G401 (cell line): ENCODE measurements around the gene RC3H1. TPM values are rescaled to one million over a fixed set of nuclear protein-coding genes. Genes with fewer than 3 reads are reported as not detected.
"Not testable (repeated sequence)": the region's sequence is repeated elsewhere in the genome, so short reads cannot be mapped to it uniquely, and the experiment has no call there.

Source experiments
- DNase-seq: peaks from one replicate; pipeline ENCODE4 v3.0.0-alpha.2; 2015; ENCODE audit warnings: low spot score
- in situ Hi-C: cut with HindIII; loops from 2 replicates; pipeline ENCODE4 v1.10.0; 2016; ENCODE audit warnings: low sequenced_read_pairs, mixed read lengths
- total RNA-seq: library from RNA; depleted of rRNA; stranded (reverse); fragments of >200 nt; shearing (Covaris generic); gene quantifications from 2 replicates; pipeline ENCODE4 v1.2.3, GENCODE V29; 2014

Gene RC3H1
- total RNA-seq, 1 experiment from 2014 or later: 15.4 TPM

GRCh38 chr1:173965896-173966295 is 56.3 kb downstream of the RC3H1 start:
- in situ Hi-C loops, DNase-seq: not testable (repeated sequence)

DNA sequence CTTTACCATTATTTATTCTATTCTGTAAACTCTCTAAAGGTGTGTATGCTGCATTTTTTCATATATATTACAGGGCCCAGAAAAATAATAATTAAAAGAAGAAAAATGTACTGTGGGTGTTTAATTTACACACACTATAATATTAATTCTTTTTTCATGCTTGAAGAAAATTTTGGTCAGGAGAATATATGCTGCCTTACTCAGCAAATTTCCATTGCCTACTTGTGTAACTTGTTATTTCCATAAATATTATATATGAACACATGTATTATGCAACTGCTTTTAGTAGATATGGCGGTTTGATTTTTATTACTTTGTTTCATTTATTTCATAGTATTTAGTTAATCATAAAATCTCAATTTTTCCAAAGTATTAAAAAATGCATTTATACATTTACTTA is 58.7 kb downstream of the RC3H1 start:
- DNase-seq: no peak
- in situ Hi-C loops: no loop called here

DNA sequence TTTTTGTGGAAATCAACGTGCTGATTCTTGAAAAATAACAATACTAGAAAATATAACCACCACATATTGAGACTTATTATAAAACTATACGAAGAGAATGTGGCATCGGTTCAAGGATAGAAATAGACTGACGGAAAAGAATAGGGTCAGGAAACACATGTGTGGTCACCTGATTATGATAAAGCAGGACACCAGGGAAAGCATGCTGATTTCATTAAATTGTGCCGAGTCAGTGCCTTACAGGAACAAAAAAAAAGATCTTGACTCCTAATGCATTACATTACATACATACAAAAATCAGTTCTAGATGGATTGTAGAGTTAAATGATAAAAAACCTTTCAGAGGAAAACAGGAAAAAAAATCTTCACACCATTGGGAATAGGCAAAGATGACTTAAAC is 61.5 kb downstream of the RC3H1 start:
- in situ Hi-C loops: no loop called here
- DNase-seq: no peak

DNA sequence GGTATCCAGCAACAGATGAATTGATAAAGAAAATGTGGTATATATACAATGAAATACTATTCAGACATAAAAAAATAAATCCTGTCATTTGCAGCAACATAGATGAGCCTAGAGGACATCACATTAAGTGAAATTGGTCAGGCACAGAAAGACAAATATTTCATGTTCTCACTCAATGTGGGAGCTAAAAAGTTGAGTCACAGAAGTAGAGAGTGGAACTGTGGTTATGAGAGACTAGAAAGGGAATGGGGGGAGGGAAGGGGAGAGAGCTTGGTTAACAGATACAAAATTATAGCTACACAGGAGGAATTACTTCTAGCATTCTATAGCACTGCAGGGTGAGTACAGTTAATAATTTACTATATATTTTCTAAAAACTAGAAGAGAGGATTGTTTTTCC is 68.0 kb downstream of the RC3H1 start:
- in situ Hi-C loops: no loop called here
- DNase-seq: no peak

GRCh38 chr1:173948594-173948993 is 73.6 kb downstream of the RC3H1 start:
- in situ Hi-C loops: no loop called here
- no peak for DNase-seq

- in situ Hi-C loops: no loop called here
- no peak for DNase-seq
Measured at GRCh38 chr1:173946380-173946921, 75.7 kb downstream of the RC3H1 start.

DNA sequence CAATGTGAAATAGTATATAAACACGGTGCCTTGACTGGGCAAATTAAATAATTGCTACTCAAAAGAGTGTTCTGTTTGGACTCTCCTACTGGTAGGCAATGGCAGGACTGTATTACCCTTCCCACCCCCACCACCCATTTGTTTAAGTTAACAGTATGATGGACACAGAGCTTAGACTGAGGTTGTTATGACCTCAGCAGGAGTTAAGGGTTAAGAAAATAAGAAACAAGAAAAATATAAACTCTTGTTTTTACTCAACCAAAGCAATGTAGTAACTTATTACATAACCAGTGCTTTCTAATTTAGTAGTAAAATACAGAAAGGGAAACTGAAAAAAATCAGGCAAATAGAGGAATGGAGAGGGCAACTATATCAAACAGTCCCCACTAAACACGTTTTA is 85.1 kb downstream of the RC3H1 start:
- DNase-seq: no peak
- in situ Hi-C loops: no loop called here

DNA sequence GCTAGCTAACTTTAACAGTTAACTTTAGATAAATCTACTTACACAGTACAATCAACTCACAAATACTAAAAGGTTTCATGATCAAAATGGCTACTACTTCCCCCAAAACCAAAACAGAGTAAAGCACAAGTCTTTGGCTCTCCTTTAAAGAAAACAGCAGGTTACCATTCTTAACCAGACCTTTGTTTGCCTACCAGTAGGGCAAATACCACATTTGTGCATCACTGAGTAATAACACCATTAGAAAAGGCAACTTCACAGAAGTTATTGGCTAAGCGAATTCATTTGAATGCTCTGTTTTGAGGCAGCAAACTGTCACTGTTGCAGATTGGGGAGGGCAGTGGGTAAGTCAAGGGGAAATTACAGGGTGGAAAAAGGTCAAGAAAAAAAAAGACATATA is 87.7 kb downstream of the RC3H1 start:
- DNase-seq: no peak
- in situ Hi-C loops: no loop called here

DNA sequence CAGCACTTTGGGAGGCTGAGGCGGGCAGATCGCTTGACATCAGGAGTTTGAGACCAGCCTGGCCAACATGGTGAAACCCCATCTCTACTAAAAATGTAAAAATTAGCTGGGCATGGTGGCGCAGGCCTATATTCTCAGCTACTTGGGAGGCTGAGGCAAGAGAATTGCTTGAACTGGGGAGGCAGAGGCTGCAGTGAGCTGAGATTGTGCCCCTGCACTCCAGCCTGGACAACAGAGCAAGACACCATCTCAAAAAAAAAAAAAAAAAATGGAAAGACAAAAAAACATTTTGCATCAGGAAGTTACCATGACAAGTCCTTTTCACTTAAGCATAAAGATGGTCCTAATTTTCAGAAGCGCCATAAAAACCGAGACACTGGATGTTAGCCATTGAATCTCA is 91.6 kb downstream of the RC3H1 start:
- in situ Hi-C loops, DNase-seq: not testable (repeated sequence)

GRCh38 chr1:173925306-173926242 is 96.6 kb downstream of the RC3H1 start:
- in situ Hi-C loops: loop anchor here (10.0 kb wide), 1 partner anchor 51 kb away; no protein-coding TSS in a partner anchor
- DNase-seq: no peak

DNA sequence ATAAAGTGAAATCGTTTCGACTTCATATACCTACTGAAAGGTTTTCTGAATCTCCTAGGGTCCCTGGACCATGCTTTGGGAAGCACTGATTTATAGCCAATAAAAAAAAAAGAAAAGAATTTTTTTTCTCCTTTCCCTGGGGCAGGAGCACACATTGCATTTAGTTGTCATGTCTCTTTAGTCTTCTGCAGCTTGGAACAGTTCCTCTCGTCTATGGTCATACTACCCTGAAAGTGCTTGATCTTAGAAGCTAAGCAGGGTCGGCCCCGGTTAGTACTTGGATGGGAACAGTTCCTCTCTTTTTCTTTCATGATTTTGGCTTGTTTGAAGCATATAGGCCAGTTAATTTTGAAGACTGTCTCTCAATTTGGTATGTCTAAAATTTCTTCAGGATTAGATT is 101.3 kb downstream of the RC3H1 start:
- DNase-seq: no peak
- in situ Hi-C loops: loop anchor here (10.0 kb wide), 1 partner anchor 46 kb away; no protein-coding TSS in a partner anchor

- in situ Hi-C loops: no loop called here
- DNase-seq: no peak
Measured at GRCh38 chr1:173917635-173918493, 104.3 kb downstream of the RC3H1 start.

DNA sequence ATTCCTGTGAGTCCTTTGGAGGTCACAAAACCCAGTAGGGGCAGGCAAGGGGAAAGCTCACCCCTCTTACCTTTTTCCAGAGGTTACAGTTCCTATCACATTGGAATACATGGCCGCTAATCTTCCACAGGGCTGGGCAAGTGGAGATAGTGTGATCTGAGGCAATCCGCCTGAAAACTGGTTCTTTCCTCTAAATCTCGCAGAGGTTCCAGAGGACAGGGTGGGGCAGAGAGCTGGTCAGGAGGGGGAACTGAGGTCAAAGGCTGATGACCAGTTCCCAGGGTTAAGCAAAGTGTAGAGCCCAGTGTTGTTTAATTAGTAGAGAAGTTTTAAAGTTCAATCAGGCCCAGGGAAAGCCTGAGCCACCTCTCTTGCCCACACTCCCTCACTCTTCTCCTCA is 105.0 kb downstream of the RC3H1 start, which contains the start of gene SERPINC1:
Gene SERPINC1, minus strand, starts transcription at position 179 of the 400 bp plus-strand sequence. Its CDS starts 68 bp downstream, at position 111.
- in situ Hi-C loops: no loop called here
- DNase-seq: no peak

GRCh38 chr1:173916667-173917066 is 105.5 kb downstream of the RC3H1 start:
- in situ Hi-C loops: no loop called here
- DNase-seq: no peak

DNA sequence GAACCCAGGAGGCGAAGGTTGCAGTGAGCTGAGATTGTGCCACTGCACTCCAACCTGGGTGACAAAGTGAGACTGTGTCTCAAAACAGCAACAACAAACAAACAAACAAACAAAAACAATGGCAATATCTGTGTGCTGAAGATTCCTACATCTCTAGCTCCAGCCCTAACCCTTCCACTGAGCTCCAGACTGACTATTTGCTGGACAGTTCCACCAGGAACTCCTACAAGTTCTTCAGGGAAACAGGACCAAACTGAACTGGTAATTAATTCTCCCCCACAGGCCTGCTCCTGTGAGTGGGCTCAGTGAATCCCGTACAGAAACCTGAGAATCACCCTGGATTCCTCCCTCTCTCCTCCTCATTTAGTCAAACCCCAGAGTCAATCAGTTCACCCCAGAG is 106.6 kb downstream of the RC3H1 start:
- no peak for DNase-seq
- in situ Hi-C loops: no loop called here

GRCh38 chr1:173914366-173914871 is 107.7 kb downstream of the RC3H1 start:
- in situ Hi-C loops: no loop called here
- no peak for DNase-seq

GRCh38 chr1:173913111-173913510 is 109.0 kb downstream of the RC3H1 start:
- in situ Hi-C loops: no loop called here
- no peak for DNase-seq

DNA sequence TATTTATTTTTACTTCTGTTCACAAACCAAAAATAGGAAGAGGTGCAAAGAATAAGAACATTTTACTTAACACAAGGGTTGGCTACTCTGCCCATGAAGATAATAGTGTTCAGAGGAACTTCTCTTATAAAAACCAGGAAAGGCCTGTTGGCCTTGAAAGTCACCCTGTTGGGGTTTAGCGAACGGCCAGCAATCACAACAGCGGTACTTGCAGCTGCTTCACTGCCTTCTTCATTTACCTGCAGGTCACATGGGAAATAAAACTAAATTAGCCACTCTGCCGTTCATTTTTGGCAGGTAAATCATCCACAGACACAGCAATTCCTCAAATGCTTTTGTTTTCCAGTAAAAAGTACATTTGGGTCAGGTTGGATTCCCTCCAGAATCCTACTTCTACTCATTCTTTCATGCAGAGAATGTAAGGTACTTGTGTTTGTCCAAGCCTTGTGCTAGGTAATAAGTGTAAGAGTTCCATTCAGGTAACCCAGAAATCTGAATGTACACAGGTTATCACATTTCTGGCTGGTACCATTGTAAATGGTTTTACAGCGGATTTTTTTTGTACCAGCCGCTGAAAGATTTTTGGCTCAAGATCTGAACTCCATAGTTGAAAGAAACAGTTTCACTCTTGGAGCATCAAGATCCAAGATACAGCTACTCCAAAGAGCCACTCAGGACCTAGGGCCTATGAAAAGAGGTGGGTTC is 118.2 kb downstream of the RC3H1 start:
- in situ Hi-C loops: no loop called here
- no peak for DNase-seq

GRCh38 chr1:173900992-173901391 is 121.2 kb downstream of the RC3H1 start:
- DNase-seq: no peak
- in situ Hi-C loops: no loop called here
